Gastroesophageal sphincter (tissue), 4 donors: Measurements from ENCODE around the gene ANXA7. TPM values are rescaled to one million over a fixed set of nuclear protein-coding genes. Genes with fewer than 3 reads are reported as not detected.
"Not testable (repeated sequence)": the region's sequence is repeated elsewhere in the genome, so short reads cannot be mapped to it uniquely, and the experiment has no call there.

Experiments
- ATAC-seq: fragments of 150-250 bp; one replicate; pipeline ENCODE4 v1.9.1; 2016; ENCODE audit warnings: mild to moderate bottlenecking, moderate library complexity
- H3K27ac ChIP-seq, 4 donors: fragments of 200-600 bp; sonication (generic) in 3 of 4; 1 replicate in 3 of 4; 2 replicates in 1 of 4; pipeline ENCODE4 v1.5.1; 2016 to 2019
- H3K27me3 ChIP-seq: fragments of 200-600 bp; sonication (generic); one replicate; pipeline ENCODE4 v1.5.1; 2019
- H3K36me3 ChIP-seq, 2 donors: fragments of 200-600 bp; sonication (generic); one replicate each; pipeline ENCODE4 v1.5.1; 2019; ENCODE audit warnings: control low read depth in 1 of 2
- H3K4me1 ChIP-seq, 3 donors: fragments of 200-600 bp; sonication (generic); 1 replicate in 2 of 3; 2 replicates in 1 of 3; pipeline ENCODE4 v1.5.1; 2016 to 2019; ENCODE audit warnings: control low read depth in 2 of 3
- H3K4me3 ChIP-seq, 2 donors: fragments of 200-600 bp; sonication (generic); one replicate each; pipeline ENCODE4 v1.5.1; 2019; ENCODE audit warnings: mild to moderate bottlenecking in 1 of 2, moderate library complexity in 1 of 2
- H3K9me3 ChIP-seq, 3 donors: fragments of 200-600 bp; sonication (generic); one replicate each; pipeline ENCODE4 v1.5.1; 2017 to 2019; ENCODE audit warnings: control low read depth in 2 of 3
- EP300 ChIP-seq: sonication (generic); formaldehyde crosslinking; IDR thresholded peaks from one replicate; pipeline ENCODE4 v1.6.1; 2017; ENCODE audit warnings: antibody characterized with exemption, mild to moderate bottlenecking
- POLR2A ChIP-seq, 2 donors: fragments of 450-650 bp; IDR thresholded peaks; one replicate each; pipeline ENCODE4 v1.6.1; 2017; ENCODE audit warnings: antibody characterized with exemption in 2 of 2, mild to moderate bottlenecking in 2 of 2, moderate library complexity in 1 of 2
- POLR2AphosphoS5 ChIP-seq: sonication (generic); formaldehyde crosslinking; IDR thresholded peaks from one replicate; pipeline ENCODE4 v1.6.1; 2017; ENCODE audit warnings: antibody characterized with exemption
- WGBS, 2 donors: methylation state at CpG; one replicate each; pipeline ENCODE4 v1.1.5; 2018; ENCODE audit warnings: low coverage in 1 of 2; 5-methylcytosine and 5-hydroxymethylcytosine counted together
- total RNA-seq, 4 donors: library from RNA; depleted of rRNA; stranded (reverse); fragments of >200 nt; gene quantifications; one replicate each; pipeline ENCODE4 v1.1.0, GENCODE V29; 2016
- TF ChIP-seq, protein P1 (sequence below), 4 experiments: fragments of 200-600 bp in 2 of 4; fragments of 450-650 bp in 2 of 4; sonication (generic) in 1 of 4; IDR thresholded peaks; one replicate each; pipeline ENCODE4 v1.5.1; 2017 to 2019; ENCODE audit warnings: antibody characterized with exemption in 4 of 4, mild to moderate bottlenecking in 2 of 4, moderate library complexity in 2 of 4

Gene ANXA7
- total RNA-seq, 4 donors from 2014 or later: 119 to 144 (median 131) TPM

DNA sequence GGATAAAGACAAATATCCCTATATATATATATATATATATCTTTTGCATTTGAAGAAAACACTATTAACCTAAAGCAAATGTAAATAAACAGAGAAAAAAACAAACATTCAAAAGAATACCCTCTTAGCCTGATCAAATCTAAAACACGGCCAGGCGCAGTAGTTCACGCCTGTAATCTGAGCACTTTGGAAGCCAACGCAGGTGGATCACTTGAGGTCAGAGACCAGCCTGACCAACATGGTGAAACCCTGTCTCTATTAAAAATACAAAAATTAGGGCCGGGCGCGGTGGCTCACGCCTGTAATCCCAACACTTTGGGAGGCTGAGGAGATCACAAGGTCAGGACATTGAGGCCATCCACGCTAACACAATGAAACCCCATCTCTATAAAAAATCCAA lies 9.2 kb downstream of the ANXA7 start:
- no peaks in the 10 kb centered on the region for H3K9me3 ChIP-seq
- ATAC-seq: no peak
- H3K27ac ChIP-seq: no peak overlapping the region
- H3K4me3 ChIP-seq: no peak overlapping the region
- no peak for TF ChIP-seq POLR2AphosphoS5
- TF ChIP-seq, protein P1, sequence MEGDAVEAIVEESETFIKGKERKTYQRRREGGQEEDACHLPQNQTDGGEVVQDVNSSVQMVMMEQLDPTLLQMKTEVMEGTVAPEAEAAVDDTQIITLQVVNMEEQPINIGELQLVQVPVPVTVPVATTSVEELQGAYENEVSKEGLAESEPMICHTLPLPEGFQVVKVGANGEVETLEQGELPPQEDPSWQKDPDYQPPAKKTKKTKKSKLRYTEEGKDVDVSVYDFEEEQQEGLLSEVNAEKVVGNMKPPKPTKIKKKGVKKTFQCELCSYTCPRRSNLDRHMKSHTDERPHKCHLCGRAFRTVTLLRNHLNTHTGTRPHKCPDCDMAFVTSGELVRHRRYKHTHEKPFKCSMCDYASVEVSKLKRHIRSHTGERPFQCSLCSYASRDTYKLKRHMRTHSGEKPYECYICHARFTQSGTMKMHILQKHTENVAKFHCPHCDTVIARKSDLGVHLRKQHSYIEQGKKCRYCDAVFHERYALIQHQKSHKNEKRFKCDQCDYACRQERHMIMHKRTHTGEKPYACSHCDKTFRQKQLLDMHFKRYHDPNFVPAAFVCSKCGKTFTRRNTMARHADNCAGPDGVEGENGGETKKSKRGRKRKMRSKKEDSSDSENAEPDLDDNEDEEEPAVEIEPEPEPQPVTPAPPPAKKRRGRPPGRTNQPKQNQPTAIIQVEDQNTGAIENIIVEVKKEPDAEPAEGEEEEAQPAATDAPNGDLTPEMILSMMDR (IDR thresholded peaks at IDR 0.05): no peak
- no peak for TF ChIP-seq POLR2A (IDR thresholded peaks at IDR 0.05)
- no peak for TF ChIP-seq EP300
- WGBS, 2 donors: 89 to 98% methylated on average over 5 to 8 of the region's 9 CpGs
- no peaks in the 10 kb centered on the region for H3K27me3 ChIP-seq
- peaks cover 0 to 15% of the 10 kb centered on the region in 2 donors for H3K36me3 ChIP-seq
- peaks cover 0 to 18% (median 0%) of the 10 kb centered on the region in 3 donors for H3K4me1 ChIP-seq

DNA sequence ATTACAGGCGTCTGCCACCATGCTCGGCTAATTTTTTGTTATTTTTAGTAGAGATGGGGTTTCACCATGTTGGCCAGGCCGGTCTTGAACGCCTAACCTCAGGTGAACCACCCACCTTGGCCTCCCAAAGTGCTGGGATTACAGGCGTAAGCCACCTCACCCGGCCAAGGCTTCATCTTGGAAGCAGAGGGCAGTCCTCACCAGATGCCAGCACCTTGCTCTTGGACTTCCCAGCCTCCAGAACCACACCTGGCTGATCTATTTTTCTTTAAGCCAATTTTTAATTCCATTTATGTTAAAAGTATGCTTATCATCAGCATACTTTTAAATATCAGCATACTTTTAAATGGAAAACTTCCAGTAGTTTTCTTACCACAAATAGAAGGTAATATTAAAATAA lies 12.2 kb downstream of the ANXA7 start:
- no peak for ATAC-seq
- 99 to 100% methylated on average over 3 to 6 of the region's 6 CpGs for WGBS, 2 donors
- Histone ChIP-seq H3K27ac (no peak overlapping the region), H3K4me3 (no peak overlapping the region), H3K27me3 (no peaks in the 10 kb centered on the region), H3K36me3 (peaks cover 2 to 40% of the 10 kb centered on the region in 2 donors), H3K4me1 (peaks cover 0 to 4% (median 0%) of the 10 kb centered on the region in 3 donors), H3K9me3 (no peaks in the 10 kb centered on the region)
- no peak for TF ChIP-seq POLR2AphosphoS5
- TF ChIP-seq, protein P1 (IDR thresholded peaks at IDR 0.05): no peak
- TF ChIP-seq EP300: no peak
- TF ChIP-seq POLR2A (IDR thresholded peaks at IDR 0.05): no peak

DNA sequence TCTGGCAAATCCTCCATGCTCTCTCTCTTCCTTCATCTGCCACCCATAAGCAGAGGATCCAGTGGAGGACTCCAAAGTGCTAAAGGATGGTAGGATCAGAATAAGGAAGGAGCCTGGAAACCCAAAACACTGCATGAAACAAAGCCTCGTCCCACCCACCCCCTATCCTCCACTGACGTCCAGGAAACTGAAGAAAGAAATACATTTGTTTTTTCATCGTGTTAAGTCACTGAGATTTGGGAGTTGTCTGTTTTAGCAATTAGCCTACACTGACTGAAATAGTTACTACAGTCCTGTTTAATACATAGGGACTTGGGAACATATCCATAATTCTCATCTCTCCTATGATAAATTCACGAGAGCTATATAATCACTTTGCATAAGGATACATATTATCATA lies 14.8 kb downstream of the ANXA7 start:
- 72 to 74% methylated on average over 4 of the region's 4 CpGs for WGBS, 2 donors
- Histone ChIP-seq H3K9me3 (no peaks in the 10 kb centered on the region), H3K4me3 (no peak overlapping the region)

DNA sequence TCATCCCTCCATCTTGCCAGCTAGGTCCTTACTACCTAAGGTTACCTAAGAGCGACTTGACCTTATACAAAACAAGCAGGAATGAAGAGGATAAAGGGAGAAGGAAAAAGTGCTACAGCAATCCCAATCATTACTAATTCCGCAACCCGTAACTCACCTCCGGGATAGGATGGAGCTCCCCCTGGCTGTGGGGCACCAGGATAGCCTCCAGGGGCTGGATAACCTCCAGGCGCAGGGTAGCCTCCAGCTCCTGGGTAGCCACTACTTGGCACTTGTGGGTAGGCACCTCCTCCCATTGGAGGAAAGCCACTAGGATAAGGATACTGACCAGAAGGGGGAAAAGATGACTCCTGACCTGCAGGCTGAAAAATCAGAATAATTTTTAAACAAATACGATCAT lies 15.8 kb downstream of the ANXA7 start:
- WGBS, 2 donors: 96 to 100% methylated on average over 1 to 6 of the region's 6 CpGs
- Histone ChIP-seq H3K36me3 (peaks cover 2 to 68% of the 10 kb centered on the region in 2 donors), H3K27me3 (no peaks in the 10 kb centered on the region), H3K4me3 (no peak overlapping the region), H3K9me3 (no peaks in the 10 kb centered on the region), H3K4me1 (no peaks in the 10 kb centered on the region), H3K27ac (no peak overlapping the region)
- ATAC-seq: no peak
- no peak for TF ChIP-seq EP300
- TF ChIP-seq, protein P1 (IDR thresholded peaks at IDR 0.05): no peak
- no peak for TF ChIP-seq POLR2AphosphoS5
- no peak for TF ChIP-seq POLR2A (IDR thresholded peaks at IDR 0.05)

More for the DNA sequence above, 14.8 kb downstream of the ANXA7 start:
- Histone ChIP-seq H3K27ac (no peak overlapping the region), H3K4me1 (no peaks in the 10 kb centered on the region), H3K36me3 (peaks cover 2 to 64% of the 10 kb centered on the region in 2 donors), H3K27me3 (no peaks in the 10 kb centered on the region)
- TF ChIP-seq POLR2AphosphoS5 (no peak), EP300 (no peak), POLR2A (IDR thresholded peaks at IDR 0.05) (no peak)
- TF ChIP-seq, protein P1 (IDR thresholded peaks at IDR 0.05): no peak
- ATAC-seq: no peak

DNA sequence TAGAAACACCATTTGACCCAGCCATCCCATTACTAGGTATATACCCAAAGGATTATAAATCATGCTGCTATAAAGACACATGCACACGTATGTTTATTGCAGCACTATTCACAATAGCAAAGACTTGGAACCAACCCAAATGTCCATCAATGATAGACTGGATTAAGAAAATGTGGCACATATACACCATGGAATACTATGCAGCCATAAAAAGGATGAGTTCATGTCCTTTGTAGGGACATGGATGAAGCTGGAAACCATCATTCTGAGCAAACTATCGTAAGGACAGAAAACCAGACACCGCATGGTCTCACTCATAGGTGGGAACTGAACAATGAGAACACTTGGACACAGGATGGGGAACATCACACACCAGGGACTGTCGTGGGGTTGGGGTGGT lies 19.5 kb downstream of the ANXA7 start:
- H3K9me3 ChIP-seq, H3K4me1 ChIP-seq, H3K4me3 ChIP-seq, H3K27ac ChIP-seq, H3K27me3 ChIP-seq, ATAC-seq: not testable (repeated sequence)
- peaks cover 2 to 78% of the 10 kb centered on the region in 2 donors for H3K36me3 ChIP-seq
- WGBS, 2 donors: 100% methylated on average over 3 of the region's 4 CpGs
